H1 (cell line): ENCODE results near the gene VPS25. TPM values are rescaled to one million over a fixed set of nuclear protein-coding genes. Genes with fewer than 3 reads are reported as not detected.

ENCODE experiments used
- CBX5 ChIP-seq: fragments of 300-800, 300-1000 bp; sonication (generic); IDR thresholded peaks from 2 replicates; pipeline ENCODE4 v1.7.1; 2016; ENCODE audit warnings: antibody characterized with exemption, low read length, low read depth
- CHD7 ChIP-seq: fragments of 300-600 bp; sonication (generic); IDR thresholded peaks from 2 replicates; pipeline ENCODE4 v1.7.1; 2012; ENCODE audit warnings: low read length, moderate library complexity, mild to moderate bottlenecking, inconsistent platforms; ENCODE audit not compliant: insufficient replicate concordance
- EGR1 ChIP-seq: IDR thresholded peaks from 2 replicates; pipeline ENCODE4 v1.6.1; 2011; ENCODE audit warnings: low read depth, low read length, borderline replicate concordance
- HDAC6 ChIP-seq: IDR thresholded peaks from one replicate; pipeline ENCODE4 v1.7.1; 2012; ENCODE audit warnings: low read depth, mild to moderate bottlenecking, inconsistent platforms, low read length, moderate library complexity
- SP1 ChIP-seq: IDR thresholded peaks from 2 replicates; pipeline ENCODE4 v1.6.1; 2011; ENCODE audit warnings: low read depth, low read length
- polyA plus RNA-seq, 7 experiments: library from polyadenylated mRNA; depleted of rRNA in 3 of 7; stranded (reverse) in 5 of 7; unstranded in 2 of 7; fragments of >200 nt in 5 of 7; fragments of 200-250 nt in 2 of 7; gene quantifications; 1 replicate in 5 of 7; 2 replicates in 1 of 7; 4 replicates in 1 of 7; pipeline versions ENCODE4 v1.2.1 to v1.2.3, GENCODE V29; 2011 to 2013; ENCODE audit warnings: missing spikeins in 2 of 7, mixed read lengths in 2 of 7
- total RNA-seq: library from RNA; stranded (reverse); fragmentation: NEBNext Ultra II Directional; extraction: Animal tissue kit (Norgen Biotek cat#: 25700); gene quantifications from 2 replicates; pipeline ENCODE4 v1.2.1, GENCODE V29; 2021
- TF ChIP-seq, protein P1 (sequence below): IDR thresholded peaks from 2 replicates; pipeline ENCODE4 v1.6.1; 2012; ENCODE audit warnings: inconsistent platforms

The VPS25 gene
- total and polyA plus RNA-seq, 2 of the 8 experiments (the other 6 are each of a cell fraction or from before 2014, with no cell fraction given): 88.2 to 188 TPM

DNA sequence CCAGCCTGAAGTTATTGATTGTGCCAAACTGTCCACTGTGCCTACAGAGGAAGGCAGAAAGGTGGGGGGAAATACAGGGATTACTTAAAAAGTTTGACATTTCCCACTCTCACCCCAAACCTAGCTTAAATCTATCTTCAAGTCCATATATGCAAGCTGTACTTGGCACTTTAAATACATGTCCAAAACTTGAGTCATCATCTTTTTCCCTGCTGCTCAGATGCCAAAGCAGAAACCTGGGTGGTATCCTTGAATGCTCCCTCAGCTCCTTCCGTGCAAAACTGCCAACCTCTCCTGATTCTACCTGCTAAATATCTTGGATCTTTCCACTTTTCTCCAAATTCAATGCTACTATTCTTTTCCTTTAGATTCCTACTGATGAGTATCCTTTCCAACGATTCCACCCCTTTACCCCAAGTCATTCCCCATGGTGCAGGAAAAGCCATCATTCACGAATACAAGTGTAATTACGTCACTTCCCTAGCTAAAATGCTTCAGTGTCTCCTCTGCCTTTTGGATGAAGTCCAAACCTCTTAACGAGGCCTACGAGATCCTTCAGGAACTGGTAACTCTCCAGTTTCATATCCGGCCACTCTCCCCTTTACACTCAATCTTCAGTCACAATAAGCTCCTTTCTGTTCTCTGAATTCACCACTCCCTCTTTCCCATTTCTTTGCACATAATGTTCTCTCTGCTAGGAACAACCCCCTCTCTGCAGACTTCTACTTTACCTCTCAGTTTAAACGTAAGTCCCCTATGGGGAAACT, 41.6 kb downstream of the VPS25 start (continued):
- TF ChIP-seq CHD7 (no peak), SP1 (no peak), EGR1 (no peak), CBX5 (no peak), HDAC6 (no peak)
- TF ChIP-seq, protein P1, sequence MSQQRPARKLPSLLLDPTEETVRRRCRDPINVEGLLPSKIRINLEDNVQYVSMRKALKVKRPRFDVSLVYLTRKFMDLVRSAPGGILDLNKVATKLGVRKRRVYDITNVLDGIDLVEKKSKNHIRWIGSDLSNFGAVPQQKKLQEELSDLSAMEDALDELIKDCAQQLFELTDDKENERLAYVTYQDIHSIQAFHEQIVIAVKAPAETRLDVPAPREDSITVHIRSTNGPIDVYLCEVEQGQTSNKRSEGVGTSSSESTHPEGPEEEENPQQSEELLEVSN: no peak
